Measurements from ENCODE around the gene RABGGTB.

RABGGTB gene

DNA sequence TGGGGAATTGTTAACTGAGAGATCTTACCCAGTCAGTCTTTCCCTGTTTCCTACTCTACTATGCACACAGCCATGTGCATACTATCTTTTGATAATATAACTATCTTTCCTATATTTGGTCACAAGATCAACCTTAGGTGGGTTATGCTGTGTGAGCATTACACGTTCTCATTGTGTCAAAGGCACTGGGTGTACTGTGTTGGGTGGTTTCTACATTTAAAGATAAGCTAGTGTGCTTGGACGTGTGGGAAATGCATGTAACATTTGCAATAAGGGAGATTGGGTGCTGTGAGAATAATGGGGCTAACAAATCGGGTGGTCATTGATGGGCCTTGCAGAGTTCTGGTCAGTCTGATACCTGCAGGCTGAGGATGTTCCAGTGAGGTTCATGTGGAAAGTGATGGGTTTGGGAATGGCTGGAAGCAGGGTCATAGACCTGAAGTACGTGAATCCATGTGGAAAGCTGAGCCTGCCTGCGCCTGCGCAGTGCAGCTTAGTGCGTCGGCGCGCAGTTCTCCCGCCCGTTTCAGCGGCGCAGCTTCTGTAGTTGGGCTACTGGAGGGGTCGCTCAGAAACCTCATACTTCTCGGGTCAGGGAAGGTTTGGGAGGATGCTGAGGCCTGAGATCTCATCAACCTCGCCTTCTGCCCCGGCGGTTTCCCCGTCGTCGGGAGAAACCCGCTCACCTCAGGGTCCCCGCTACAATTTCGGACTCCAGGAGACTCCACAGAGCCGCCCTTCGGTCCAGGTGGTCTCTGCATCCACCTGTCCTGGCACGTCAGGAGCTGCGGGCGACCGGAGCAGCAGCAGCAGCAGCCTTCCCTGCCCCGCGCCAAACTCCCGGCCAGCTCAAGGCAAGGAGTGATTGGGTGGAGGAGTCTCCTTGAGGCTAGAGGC, 10.6 kb downstream of the RABGGTB start, which contains the start of gene MSH4:
MSH4 (plus strand) TSS at position 507 of the 897 bp plus-strand sequence; CDS start at position 611, 104 bp downstream.
- TF ChIP-seq RAD21 (IDR thresholded peaks at IDR 0.05; ENCODE audit: low read depth), result no peak
- TF ChIP-seq FOXM1 (IDR thresholded peaks at IDR 0.05; ENCODE audit: borderline replicate concordance, low read depth), result no peak
- TF ChIP-seq, protein P1, sequence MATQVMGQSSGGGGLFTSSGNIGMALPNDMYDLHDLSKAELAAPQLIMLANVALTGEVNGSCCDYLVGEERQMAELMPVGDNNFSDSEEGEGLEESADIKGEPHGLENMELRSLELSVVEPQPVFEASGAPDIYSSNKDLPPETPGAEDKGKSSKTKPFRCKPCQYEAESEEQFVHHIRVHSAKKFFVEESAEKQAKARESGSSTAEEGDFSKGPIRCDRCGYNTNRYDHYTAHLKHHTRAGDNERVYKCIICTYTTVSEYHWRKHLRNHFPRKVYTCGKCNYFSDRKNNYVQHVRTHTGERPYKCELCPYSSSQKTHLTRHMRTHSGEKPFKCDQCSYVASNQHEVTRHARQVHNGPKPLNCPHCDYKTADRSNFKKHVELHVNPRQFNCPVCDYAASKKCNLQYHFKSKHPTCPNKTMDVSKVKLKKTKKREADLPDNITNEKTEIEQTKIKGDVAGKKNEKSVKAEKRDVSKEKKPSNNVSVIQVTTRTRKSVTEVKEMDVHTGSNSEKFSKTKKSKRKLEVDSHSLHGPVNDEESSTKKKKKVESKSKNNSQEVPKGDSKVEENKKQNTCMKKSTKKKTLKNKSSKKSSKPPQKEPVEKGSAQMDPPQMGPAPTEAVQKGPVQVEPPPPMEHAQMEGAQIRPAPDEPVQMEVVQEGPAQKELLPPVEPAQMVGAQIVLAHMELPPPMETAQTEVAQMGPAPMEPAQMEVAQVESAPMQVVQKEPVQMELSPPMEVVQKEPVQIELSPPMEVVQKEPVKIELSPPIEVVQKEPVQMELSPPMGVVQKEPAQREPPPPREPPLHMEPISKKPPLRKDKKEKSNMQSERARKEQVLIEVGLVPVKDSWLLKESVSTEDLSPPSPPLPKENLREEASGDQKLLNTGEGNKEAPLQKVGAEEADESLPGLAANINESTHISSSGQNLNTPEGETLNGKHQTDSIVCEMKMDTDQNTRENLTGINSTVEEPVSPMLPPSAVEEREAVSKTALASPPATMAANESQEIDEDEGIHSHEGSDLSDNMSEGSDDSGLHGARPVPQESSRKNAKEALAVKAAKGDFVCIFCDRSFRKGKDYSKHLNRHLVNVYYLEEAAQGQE (IDR thresholded peaks at IDR 0.05; ENCODE audit: low read depth), result no peak
- TF ChIP-seq, protein P2, sequence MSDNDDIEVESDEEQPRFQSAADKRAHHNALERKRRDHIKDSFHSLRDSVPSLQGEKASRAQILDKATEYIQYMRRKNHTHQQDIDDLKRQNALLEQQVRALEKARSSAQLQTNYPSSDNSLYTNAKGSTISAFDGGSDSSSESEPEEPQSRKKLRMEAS (IDR thresholded peaks at IDR 0.05), result no peak
- no peak for TF ChIP-seq TEAD4 (IDR thresholded peaks at IDR 0.05)
- TF ChIP-seq NFIC (IDR thresholded peaks at IDR 0.05), result no peak

DNA sequence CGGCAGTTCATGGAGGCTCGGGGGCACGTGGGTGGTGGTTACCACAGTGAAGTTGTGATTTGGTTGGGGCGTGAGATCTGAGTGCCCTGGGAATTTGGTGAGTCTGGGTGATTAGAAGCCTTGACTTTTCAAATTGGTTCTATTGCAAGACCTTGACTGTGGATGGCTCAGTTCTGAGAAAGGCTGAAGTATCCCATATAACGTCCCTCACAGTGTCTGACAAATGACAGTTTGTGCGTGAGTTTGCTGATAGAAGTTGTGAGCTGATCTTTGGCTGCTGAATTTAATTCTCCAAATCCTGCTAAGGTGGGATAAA, 11.2 kb downstream of the RABGGTB start:
- TF ChIP-seq, protein P1 (IDR thresholded peaks at IDR 0.05; ENCODE audit: low read depth), result no peak
- TF ChIP-seq TAF1 (IDR thresholded peaks at IDR 0.05; ENCODE audit: low read depth) (no peak), NFIC (IDR thresholded peaks at IDR 0.05) (no peak), FOXM1 (IDR thresholded peaks at IDR 0.05; ENCODE audit: borderline replicate concordance, low read depth) (no peak), RAD21 (IDR thresholded peaks at IDR 0.05; ENCODE audit: low read depth) (no peak), CEBPB (IDR thresholded peaks at IDR 0.05) (no peak), TEAD4 (IDR thresholded peaks at IDR 0.05) (no peak), TCF12 (IDR thresholded peaks at IDR 0.05; ENCODE audit: low read depth) (no peak), YY1 (IDR thresholded peaks at IDR 0.05; ENCODE audit: low read depth) (no peak), ZBTB7A (IDR thresholded peaks at IDR 0.05; ENCODE audit: low read depth) (no peak), EGR1 (IDR thresholded peaks at IDR 0.05) (no peak), EP300 (IDR thresholded peaks at IDR 0.05; ENCODE audit: borderline replicate concordance) (no peak)
- TF ChIP-seq, protein P2 (IDR thresholded peaks at IDR 0.05), result no peak
- TF ChIP-seq, protein P3, sequence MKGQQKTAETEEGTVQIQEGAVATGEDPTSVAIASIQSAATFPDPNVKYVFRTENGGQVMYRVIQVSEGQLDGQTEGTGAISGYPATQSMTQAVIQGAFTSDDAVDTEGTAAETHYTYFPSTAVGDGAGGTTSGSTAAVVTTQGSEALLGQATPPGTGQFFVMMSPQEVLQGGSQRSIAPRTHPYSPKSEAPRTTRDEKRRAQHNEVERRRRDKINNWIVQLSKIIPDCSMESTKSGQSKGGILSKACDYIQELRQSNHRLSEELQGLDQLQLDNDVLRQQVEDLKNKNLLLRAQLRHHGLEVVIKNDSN (IDR thresholded peaks at IDR 0.05), result no peak

DNA sequence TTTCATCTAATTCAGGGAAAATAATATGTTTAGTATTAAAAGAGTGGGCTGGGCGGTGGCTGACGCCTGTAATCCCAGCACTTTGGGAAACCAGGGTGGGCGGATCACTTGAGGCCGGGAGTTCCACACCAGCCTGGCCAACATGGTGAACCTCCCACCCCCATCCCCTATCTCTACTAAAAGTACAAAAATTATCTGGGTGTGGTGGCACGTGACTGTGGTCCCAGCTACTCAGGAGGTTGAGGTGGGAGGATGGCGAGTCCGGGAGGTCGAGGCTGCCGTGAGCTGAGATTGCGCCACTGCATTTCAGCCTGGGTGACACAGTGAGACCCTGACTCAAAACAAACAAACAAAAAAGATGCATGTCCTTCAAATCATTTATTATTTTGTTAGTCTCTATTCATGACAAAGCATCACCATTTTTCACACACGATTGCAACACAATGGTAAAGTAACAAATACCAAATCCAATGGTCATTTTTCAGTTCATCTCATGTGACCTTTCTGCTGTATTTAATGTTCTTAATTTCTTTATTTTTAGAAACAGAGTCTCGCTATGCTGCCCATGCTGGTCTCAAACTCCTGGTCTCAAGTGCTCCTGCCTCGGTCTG, 11.7 kb downstream of the RABGGTB start:
- TF ChIP-seq, protein P2 (IDR thresholded peaks at IDR 0.05), result no peak
- TF ChIP-seq RAD21 (IDR thresholded peaks at IDR 0.05; ENCODE audit: low read depth), result no peak
- TF ChIP-seq TEAD4 (IDR thresholded peaks at IDR 0.05), result no peak
- TF ChIP-seq, protein P3 (IDR thresholded peaks at IDR 0.05), result no peak
- no peak for TF ChIP-seq NFIC (IDR thresholded peaks at IDR 0.05)
- TF ChIP-seq, protein P1 (IDR thresholded peaks at IDR 0.05; ENCODE audit: low read depth), result no peak
- TF ChIP-seq EGR1 (IDR thresholded peaks at IDR 0.05), result no peak
- no peak for TF ChIP-seq EP300 (IDR thresholded peaks at IDR 0.05; ENCODE audit: borderline replicate concordance)
- TF ChIP-seq CREB1 (IDR thresholded peaks at IDR 0.05; ENCODE audit: low read depth), result no peak

DNA sequence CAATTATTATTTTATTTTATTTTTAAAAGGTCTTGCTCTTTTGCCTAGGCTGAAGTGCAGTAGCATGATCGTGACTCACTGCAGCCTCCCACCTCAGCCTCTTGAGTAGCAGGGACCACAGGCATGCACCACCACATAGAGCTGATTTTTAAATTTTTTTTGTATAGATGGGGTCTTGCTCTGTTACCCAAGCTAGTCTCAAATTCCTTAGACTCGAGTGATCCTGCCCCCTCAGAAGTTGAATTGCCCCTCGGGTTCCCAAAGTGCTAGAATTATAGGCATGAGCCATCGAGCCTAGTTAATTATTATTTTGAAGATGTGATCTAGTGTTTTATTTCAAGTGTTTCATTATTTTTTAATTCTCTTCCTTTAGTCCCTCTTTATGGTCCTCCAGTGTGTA, 22.9 kb downstream of the RABGGTB start:
- TF ChIP-seq, protein P1 (IDR thresholded peaks at IDR 0.05; ENCODE audit: low read depth), result no peak
- TF ChIP-seq ZBTB7A (IDR thresholded peaks at IDR 0.05; ENCODE audit: low read depth) (no peak), FOXM1 (IDR thresholded peaks at IDR 0.05; ENCODE audit: borderline replicate concordance, low read depth) (no peak), NFIC (IDR thresholded peaks at IDR 0.05) (no peak), CREB1 (IDR thresholded peaks at IDR 0.05; ENCODE audit: low read depth) (no peak), YY1 (IDR thresholded peaks at IDR 0.05; ENCODE audit: low read depth) (no peak), TCF12 (IDR thresholded peaks at IDR 0.05; ENCODE audit: low read depth) (no peak), EP300 (IDR thresholded peaks at IDR 0.05; ENCODE audit: borderline replicate concordance) (no peak), TEAD4 (IDR thresholded peaks at IDR 0.05) (no peak), EGR1 (IDR thresholded peaks at IDR 0.05) (no peak), TAF1 (IDR thresholded peaks at IDR 0.05; ENCODE audit: low read depth) (no peak), RAD21 (IDR thresholded peaks at IDR 0.05; ENCODE audit: low read depth) (no peak), CEBPB (IDR thresholded peaks at IDR 0.05) (no peak)
- TF ChIP-seq, protein P3 (IDR thresholded peaks at IDR 0.05), result no peak
- TF ChIP-seq, protein P2 (IDR thresholded peaks at IDR 0.05), result no peak

Measured in Ishikawa (cell line).